ENCODE data around the gene PSME4. TPM values are rescaled to one million over a fixed set of nuclear protein-coding genes. Genes with fewer than 3 reads are reported as not detected.

PSME4 gene, protein sequence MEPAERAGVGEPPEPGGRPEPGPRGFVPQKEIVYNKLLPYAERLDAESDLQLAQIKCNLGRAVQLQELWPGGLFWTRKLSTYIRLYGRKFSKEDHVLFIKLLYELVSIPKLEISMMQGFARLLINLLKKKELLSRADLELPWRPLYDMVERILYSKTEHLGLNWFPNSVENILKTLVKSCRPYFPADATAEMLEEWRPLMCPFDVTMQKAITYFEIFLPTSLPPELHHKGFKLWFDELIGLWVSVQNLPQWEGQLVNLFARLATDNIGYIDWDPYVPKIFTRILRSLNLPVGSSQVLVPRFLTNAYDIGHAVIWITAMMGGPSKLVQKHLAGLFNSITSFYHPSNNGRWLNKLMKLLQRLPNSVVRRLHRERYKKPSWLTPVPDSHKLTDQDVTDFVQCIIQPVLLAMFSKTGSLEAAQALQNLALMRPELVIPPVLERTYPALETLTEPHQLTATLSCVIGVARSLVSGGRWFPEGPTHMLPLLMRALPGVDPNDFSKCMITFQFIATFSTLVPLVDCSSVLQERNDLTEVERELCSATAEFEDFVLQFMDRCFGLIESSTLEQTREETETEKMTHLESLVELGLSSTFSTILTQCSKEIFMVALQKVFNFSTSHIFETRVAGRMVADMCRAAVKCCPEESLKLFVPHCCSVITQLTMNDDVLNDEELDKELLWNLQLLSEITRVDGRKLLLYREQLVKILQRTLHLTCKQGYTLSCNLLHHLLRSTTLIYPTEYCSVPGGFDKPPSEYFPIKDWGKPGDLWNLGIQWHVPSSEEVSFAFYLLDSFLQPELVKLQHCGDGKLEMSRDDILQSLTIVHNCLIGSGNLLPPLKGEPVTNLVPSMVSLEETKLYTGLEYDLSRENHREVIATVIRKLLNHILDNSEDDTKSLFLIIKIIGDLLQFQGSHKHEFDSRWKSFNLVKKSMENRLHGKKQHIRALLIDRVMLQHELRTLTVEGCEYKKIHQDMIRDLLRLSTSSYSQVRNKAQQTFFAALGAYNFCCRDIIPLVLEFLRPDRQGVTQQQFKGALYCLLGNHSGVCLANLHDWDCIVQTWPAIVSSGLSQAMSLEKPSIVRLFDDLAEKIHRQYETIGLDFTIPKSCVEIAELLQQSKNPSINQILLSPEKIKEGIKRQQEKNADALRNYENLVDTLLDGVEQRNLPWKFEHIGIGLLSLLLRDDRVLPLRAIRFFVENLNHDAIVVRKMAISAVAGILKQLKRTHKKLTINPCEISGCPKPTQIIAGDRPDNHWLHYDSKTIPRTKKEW (N-terminal part only)
- 10 to 100 TPM in 2 of 6 donors, 1 to 10 TPM in 4; 5.2 to 12.4 (median 7.2) TPM for polyA plus RNA-seq (ENCODE audit: low read depth in 6 of 6)

- peak; percentile 91 to 92 for ATAC-seq (ENCODE audit: low read depth in 2 of 2)
- Mint-ChIP-seq H3K4me3 (peak within 1 kb of the TSS; percentile 87 to 99 (median 96)), H3K36me3 (peaks cover 8% of the 10 kb centered on the region in 2 donors), H3K4me1 (peaks cover 48 to 61% (median 58%) of the 10 kb centered on the region in 3 donors), H3K27me3 (no peaks in the 10 kb centered on the region), H3K9me3 (no peaks in the 10 kb centered on the region), H3K27ac (peak within 1 kb of the TSS; percentile 93 to 99 (median 98))
- DNase-seq, result peak; percentile 92
These were observed at the start of gene PSME4 for GRCh38 chr2:53970724-53971602. Gene PSME4 (minus strand): TSS chr2:53970993. CDS start chr2:53970784, 209 bp downstream.

DNA sequence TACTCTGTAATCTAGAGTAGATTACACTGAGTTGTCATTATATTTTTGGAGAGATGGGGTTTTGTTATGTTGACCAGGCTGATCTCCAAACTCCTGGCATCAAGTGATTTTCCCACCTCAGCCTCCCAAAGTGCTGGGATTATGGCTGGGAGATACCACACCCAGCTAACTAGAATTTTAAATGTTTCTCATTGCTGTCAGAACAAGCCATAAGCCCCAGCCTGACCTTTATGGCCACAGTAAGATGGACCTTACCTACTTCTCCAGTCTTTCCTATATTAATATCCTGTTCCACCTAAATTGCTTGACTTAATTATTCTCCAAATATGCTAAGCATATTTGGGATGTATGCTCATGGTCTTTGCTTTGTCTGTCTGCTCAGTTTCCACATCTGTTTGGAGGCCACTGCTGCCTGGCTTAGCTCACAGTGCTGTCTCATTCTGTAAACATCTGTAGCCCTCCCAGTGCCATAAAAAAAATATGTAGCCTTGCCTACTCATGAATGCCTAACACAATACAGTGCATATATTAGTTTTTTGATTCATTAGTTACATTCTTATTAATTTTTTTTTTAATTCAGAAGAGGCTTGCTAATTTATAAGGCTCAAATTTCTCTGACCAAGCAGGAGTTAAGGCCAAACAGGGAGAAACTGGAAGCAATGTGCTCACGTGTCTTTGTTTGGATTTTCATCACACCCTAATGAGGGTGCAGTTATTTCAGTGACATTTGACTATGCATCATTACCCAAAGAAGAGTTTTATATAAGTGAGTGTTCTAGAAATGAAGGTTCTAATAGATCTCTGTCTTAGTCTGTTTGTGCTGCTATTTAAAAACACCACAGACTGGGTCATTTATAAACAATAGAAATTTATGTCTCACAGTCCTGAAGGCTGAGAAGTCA is 45.3 kb upstream of the PSME4 start:
- ATAC-seq (ENCODE audit: low read depth in 2 of 2), result no peak
- no peaks in the 10 kb centered on the region for H3K27me3 Mint-ChIP-seq
- H3K27ac Mint-ChIP-seq, result peak overlapping the region; percentile 65 to 95 (median 78)
- DNase-seq, result no peak
- peaks cover 3 to 12% (median 11%) of the 10 kb centered on the region in 7 donors for H3K9me3 Mint-ChIP-seq
- H3K4me1 Mint-ChIP-seq, result peaks cover 32 to 41% (median 39%) of the 10 kb centered on the region in 3 donors
- H3K4me3 Mint-ChIP-seq, result peak overlapping the region in 1 of 8 donors; percentile 12
- H3K36me3 Mint-ChIP-seq, result peaks cover 14 to 16% of the 10 kb centered on the region in 2 donors

- peak overlapping the region; percentile 85 to 96 (median 90) for H3K27ac Mint-ChIP-seq
- no peaks in the 10 kb centered on the region for H3K9me3 Mint-ChIP-seq
- peak; percentile 47 to 52 for ATAC-seq (ENCODE audit: low read depth in 2 of 2)
- H3K36me3 Mint-ChIP-seq, result peaks cover 9 to 11% of the 10 kb centered on the region in 2 donors
- no peak for DNase-seq
- H3K4me1 Mint-ChIP-seq, result peaks cover 39 to 47% (median 46%) of the 10 kb centered on the region in 3 donors
- no peaks in the 10 kb centered on the region for H3K27me3 Mint-ChIP-seq
- peak overlapping the region in 7 of 8 donors; percentile 43 to 84 (median 69) for H3K4me3 Mint-ChIP-seq
These were observed 43.2 kb upstream of the PSME4 start for GRCh38 chr2:54013996-54014395.

DNA sequence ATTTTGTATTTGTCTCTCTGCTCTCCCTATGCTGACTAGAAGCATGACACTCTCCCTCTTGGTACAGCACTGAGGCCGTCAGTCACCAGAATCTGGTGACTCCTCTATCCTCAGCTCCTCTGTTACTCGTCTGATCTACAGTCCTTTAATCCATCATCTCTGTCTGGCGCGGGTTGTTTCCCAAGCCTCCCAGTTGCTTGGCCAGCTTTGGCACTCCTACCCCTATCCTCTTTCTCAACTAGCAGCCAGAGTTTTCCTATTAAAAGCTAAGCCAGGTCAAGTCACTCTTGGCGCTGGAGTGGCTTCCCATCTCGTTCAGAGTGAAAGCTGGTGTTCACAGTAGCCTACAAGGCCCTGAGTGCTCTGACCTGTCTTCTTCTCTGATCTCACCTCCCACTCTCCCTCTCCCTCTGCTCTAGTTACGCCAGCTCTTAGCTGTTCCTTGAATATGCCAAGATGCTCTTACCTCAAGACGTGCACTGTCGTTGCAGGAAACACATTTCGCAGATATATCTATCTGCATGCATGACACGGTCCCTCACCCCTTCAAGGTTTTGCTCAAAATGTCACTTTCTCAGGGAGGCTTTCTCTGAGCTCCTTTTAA is 41.8 kb upstream of the PSME4 start:
- ATAC-seq (ENCODE audit: low read depth in 2 of 2) (no peak), DNase-seq (no peak)
- H3K36me3 Mint-ChIP-seq, result peaks cover 3 to 4% of the 10 kb centered on the region in 2 donors
- H3K9me3 Mint-ChIP-seq, result no peaks in the 10 kb centered on the region
- peak overlapping the region in 3 of 8 donors; percentile 1 to 51 (median 33) for H3K4me3 Mint-ChIP-seq
- peaks cover 37 to 46% (median 42%) of the 10 kb centered on the region in 3 donors for H3K4me1 Mint-ChIP-seq
- H3K27ac Mint-ChIP-seq, result peak overlapping the region in 4 of 6 donors; percentile 49 to 81 (median 61)
- no peaks in the 10 kb centered on the region for H3K27me3 Mint-ChIP-seq

- peak overlapping the region in 2 of 6 donors; percentile 2 to 90 for H3K27ac Mint-ChIP-seq
- H3K4me3 Mint-ChIP-seq, result peak overlapping the region in 1 of 8 donors; percentile 33
- ATAC-seq (ENCODE audit: low read depth in 2 of 2), result no peak
These were observed 38.8 kb upstream of the PSME4 start for GRCh38 chr2:54009549-54009948.

GRCh38 chr2:54008439-54008838 is 37.6 kb upstream of the PSME4 start:
- Mint-ChIP-seq H3K9me3 (no peaks in the 10 kb centered on the region), H3K4me3 (no peak overlapping the region), H3K4me1 (peaks cover 18 to 30% (median 23%) of the 10 kb centered on the region in 3 donors), H3K27me3 (no peaks in the 10 kb centered on the region), H3K27ac (peak overlapping the region in 1 of 6 donors; percentile 65), H3K36me3 (no peaks in the 10 kb centered on the region)
- ATAC-seq (ENCODE audit: low read depth in 2 of 2) (no peak), DNase-seq (no peak)

More at GRCh38 chr2:54009549-54009948, 38.8 kb upstream of the PSME4 start:
- H3K36me3 Mint-ChIP-seq, result no peaks in the 10 kb centered on the region
- H3K27me3 Mint-ChIP-seq, result no peaks in the 10 kb centered on the region
- H3K4me1 Mint-ChIP-seq, result peaks cover 29 to 40% (median 32%) of the 10 kb centered on the region in 3 donors
- DNase-seq, result no peak
- H3K9me3 Mint-ChIP-seq, result no peaks in the 10 kb centered on the region

GRCh38 chr2:54000524-54000923 is 29.7 kb upstream of the PSME4 start:
- H3K4me1 Mint-ChIP-seq, result peaks cover 0 to 4% (median 0%) of the 10 kb centered on the region in 3 donors
- no peak overlapping the region for H3K4me3 Mint-ChIP-seq
- H3K36me3 Mint-ChIP-seq, result peaks cover 0 to 7% of the 10 kb centered on the region in 2 donors
- DNase-seq, result no peak
- H3K27me3 Mint-ChIP-seq, result no peaks in the 10 kb centered on the region
- H3K9me3 Mint-ChIP-seq, result no peaks in the 10 kb centered on the region
- no peak for ATAC-seq (ENCODE audit: low read depth in 2 of 2)
- H3K27ac Mint-ChIP-seq, result peak overlapping the region in 1 of 6 donors; percentile 12

GRCh38 chr2:54000122-54000521 is 29.3 kb upstream of the PSME4 start:
- Mint-ChIP-seq H3K4me1 (peaks cover under 1 to 2% (median under 1%) of the 10 kb centered on the region in 3 donors), H3K36me3 (peaks cover 0 to 7% of the 10 kb centered on the region in 2 donors), H3K27ac (peak overlapping the region in 2 of 6 donors; percentile 12 to 25), H3K27me3 (no peaks in the 10 kb centered on the region), H3K4me3 (no peak overlapping the region), H3K9me3 (no peaks in the 10 kb centered on the region)
- ATAC-seq (ENCODE audit: low read depth in 2 of 2) (no peak), DNase-seq (no peak)

DNA sequence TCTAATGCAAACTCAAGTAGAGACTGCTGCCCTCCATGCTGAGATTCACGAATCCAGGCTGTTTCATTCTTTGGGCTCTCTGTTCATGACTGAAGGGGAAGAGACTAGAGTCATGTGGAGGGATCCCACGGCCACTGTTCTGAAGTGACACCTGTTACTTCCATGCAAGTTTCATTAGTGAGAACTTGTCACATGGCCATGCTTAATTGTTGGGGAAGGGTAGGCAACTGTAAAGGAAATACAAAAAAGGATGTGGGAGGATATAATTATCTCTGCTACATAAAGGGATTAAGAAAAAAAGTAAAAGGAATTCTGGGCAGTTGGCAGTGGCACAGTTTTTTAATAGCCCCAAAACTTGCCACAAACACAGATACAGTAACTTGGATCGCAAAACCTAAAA is 28.0 kb upstream of the PSME4 start:
- Mint-ChIP-seq H3K4me1 (peaks cover 8 to 13% (median 10%) of the 10 kb centered on the region in 3 donors), H3K36me3 (peaks cover 0 to 7% of the 10 kb centered on the region in 2 donors), H3K27ac (no peak overlapping the region), H3K27me3 (no peaks in the 10 kb centered on the region), H3K4me3 (no peak overlapping the region), H3K9me3 (no peaks in the 10 kb centered on the region)
- DNase-seq, result no peak
- no peak for ATAC-seq (ENCODE audit: low read depth in 2 of 2)

- Mint-ChIP-seq H3K9me3 (peaks cover 0 to 2% (median 0%) of the 10 kb centered on the region in 7 donors), H3K36me3 (peaks cover 4 to 8% of the 10 kb centered on the region in 2 donors), H3K27me3 (no peaks in the 10 kb centered on the region), H3K4me1 (peaks cover 28 to 32% (median 31%) of the 10 kb centered on the region in 3 donors), H3K27ac (peak overlapping the region; percentile 17 to 93 (median 64)), H3K4me3 (peak overlapping the region; percentile 18 to 85 (median 66))
- DNase-seq (peak; percentile 42), ATAC-seq (ENCODE audit: low read depth in 2 of 2) (peak; percentile 96 to 97)
These were observed 24.3 kb upstream of the PSME4 start for GRCh38 chr2:53994818-53995808.
